ENCODE data around the gene ASMTL.
"Not testable (repeated sequence)": the region's sequence is repeated elsewhere in the genome, so short reads cannot be mapped to it uniquely, and the experiment has no call there.

Gene ASMTL

GRCh38 chrX:1387141-1387776 is 65.5 kb downstream of the ASMTL start:
- no peak for DNase-seq (ENCODE audit: low read depth)

- no peak for DNase-seq (ENCODE audit: low read depth)
Observed at GRCh38 chrX:1386338-1387127, 66.2 kb downstream of the ASMTL start.

DNA sequence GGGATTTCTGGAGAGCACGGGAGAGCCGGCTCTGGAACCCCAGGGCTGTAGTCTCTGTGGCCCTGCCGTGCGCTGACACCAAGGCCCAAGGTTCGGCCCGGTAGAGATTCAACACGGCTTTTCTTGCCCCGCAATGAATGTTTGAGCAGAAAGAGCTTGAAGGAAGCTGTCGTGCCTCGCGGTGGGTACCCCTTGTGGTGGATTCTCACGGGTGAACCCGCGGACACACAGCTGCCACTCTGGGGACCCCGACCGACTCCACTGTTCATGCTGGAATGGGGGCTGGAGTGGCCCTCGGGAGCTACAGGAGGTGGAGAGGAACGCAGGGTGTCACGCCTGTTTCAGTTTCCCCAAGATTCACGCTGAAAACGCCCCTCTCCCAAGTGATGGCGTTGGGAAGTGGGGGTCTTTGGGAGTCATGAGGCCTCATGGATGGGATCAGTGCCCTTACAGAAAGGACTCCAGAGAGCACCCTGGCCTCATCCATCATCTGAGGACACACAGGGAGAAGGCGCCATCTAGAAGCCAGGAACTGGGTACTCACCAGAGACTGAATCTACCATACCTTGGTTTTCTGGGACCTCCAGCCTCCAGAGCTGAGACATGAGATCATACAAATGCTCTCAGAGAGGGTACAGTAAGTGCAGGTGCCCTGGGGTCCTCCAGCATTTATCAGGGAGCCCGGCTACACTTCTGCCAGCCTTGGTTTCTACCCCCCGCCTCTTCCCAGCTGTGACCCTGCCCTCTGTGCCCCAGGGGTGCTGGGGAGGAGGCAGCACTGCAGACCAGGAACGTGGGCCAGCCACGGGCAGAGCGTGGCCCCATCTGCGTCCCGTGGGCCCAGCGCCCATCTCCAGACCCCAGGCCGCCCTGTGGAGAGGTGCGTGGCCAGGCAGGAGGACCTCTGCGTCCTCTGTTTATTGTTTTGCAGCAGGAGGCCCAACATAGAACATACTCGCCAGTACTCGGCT is 67.2 kb downstream of the ASMTL start:
- no peak for DNase-seq (ENCODE audit: low read depth)

DNA sequence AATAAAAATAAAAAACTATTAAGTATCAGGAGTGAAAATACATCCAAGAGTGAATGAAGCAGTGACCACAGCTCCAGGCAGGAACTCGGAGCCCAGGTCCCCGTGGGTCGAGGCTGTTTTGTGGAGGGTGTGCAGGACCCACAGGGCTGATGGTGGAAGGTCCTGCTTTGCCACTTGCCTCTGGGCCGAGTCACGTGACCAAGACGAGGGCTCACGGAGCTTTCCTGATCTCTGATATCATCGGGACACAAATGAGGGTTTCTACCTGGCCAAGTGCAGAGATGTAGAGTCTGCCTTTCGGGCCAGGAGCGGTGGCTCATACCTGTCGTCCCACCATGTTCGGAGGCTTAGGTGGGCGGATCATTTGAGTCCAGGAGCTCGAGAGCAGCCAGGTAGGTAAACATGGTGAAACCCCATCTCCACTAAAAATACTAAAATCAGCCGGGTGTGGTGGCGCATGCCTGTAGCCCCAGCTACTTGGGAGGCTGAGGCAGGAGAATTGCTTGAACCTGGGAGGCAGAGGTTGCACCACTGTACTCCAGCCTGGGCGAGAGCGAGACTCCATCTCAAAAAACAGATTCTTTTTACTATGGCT is 68.0 kb downstream of the ASMTL start:
- DNase-seq (ENCODE audit: low read depth), result no peak

DNA sequence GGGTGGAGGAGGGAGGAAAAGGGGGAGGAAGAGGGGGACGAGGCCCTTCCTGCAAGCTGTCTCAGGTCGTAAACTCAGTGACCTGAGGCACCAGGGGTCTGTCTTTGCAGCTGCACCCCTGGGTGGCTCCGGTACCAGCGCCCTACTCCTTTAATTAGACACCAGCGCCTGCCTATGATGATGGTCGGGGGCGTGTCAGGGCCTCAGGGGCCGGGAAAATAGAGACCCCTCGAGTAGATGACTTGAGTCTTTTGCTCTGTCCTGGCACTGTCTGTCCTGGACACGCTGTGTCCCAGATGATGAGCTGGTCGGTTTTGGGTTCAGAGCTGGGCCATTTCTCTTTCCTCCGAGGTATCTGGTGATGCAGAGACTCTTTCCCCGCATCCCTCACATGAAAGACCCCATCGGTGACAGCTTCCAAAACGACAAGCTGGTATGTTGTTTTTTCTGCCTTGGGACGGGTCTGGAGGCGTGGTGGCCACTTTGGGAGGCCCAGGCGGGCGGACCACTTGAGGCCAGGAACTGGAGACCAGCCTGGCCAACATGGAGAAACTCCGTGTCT is 72.0 kb downstream of the ASMTL start:
- no peak for DNase-seq (ENCODE audit: low read depth)

DNA sequence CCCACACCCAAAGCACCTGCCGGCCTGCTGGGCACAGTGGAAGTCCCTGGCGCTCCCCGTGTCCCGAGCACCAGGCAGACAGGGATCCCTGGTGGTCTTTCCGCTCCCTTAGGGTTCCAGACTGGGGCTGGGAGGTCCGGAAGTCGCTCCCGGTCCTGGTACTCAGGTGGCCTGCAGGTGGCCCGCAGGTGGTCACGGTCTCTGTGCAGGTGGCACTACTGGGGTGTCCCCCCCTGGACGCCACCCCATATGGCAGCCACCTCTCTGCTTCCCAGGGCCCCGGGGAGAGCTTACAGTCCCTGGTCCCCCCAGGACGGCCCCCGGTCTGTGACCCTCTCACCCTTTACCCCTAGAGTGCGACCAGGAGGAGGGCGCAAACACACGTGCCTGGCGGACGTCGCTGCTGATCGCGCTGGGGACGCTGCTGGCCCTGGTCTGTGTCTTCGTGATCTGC is 74.4 kb downstream of the ASMTL start:
- DNase-seq (ENCODE audit: low read depth), result no peak

DNA sequence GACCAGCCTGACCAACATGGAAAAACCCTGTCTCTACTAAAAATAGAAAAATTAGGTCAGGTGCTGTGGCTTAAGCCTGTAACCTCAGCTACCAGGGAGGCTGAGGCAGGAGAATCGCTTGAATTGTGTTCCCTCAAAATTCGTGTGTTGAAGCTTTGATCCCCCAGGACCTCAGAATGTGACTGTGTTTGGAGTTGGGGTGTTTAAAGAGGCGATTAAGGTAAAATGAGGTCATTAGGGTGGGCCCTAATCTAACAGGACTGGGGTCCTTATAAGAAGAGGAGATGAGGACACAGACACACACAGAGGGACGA is 84.4 kb downstream of the ASMTL start:
- no peak for DNase-seq (ENCODE audit: low read depth)

DNA sequence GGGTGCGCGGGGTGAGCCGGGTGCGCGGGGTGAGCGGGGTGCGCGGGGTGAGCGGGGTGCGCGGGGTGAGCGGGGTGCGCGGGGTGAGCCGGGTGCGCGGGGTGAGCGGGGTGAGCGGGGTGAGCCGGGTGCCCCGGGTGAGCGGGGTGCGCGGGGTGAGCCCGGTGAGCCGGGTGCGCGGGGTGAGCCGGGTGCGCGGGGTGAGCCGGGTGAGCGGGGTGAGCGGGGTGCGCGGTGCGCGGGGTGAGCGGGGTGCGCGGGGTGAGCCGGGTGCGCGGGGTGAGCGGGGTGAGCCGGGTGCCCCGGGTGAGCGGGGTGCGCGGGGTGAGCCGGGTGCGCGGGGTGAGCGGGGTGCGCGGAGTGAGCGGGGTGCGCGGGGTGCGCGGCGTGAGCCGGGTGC is 86.3 kb downstream of the ASMTL start:
- not testable (repeated sequence) for DNase-seq (ENCODE audit: low read depth)

DNA sequence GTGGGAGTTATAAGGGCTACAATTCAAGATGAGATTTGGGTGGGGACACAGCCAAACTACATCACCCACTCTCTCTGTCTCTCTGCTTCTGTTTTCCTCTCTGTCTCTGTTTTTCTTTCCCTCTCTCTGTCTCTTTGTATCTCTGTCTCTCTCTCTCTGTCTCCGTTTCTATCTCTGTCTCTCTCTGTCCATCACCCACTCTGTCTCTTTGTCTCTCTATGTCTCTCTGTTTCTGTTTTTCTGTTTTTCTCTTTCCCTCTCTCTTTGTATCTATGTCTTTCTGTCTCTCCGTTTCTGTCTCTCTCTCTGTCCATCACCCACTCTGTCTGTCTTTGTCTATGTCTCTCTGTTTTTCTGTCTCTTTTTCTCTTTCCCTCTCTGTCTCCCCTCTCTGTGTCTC is 90.8 kb downstream of the ASMTL start:
- no peak for DNase-seq (ENCODE audit: low read depth)

GRCh38 chrX:1361275-1361674 is 91.4 kb downstream of the ASMTL start:
- DNase-seq (ENCODE audit: low read depth), result no peak

GRCh38 chrX:1360171-1360570 is 92.5 kb downstream of the ASMTL start:
- DNase-seq (ENCODE audit: low read depth), result no peak

- DNase-seq (ENCODE audit: low read depth), result no peak
Observed at GRCh38 chrX:1359477-1359873, 93.2 kb downstream of the ASMTL start.

DNA sequence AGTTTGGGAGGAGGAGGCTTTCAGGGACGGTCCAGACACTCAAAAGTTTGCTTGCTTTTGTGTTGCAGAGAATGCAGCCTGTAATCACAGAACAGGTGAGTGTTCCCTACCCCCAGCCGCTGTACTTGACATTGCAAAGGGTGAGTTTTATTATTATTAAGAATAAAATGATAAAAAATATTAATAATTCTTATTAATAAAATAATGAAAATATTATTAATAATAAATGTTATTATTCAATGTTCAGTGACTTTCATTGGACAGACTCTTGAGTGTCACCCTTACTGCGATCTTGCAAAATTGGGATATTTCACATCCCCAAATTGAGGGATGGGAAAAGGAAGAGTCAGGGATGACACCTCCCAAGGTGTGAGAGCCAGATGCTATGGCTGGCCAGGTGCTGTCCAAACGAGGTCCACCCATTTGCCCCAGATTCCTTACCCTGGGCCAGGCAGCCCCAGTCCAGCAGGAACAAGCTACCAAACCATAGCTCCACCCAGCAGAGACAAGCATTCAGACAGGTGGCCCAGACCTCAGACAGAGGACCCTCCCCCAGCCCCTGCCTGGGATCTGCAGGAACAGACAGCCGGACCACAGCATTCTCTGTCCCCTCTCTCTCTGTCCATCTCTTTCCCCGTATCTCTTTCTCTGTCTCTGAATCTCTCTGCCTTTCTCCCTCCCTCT is 93.8 kb downstream of the ASMTL start:
- no peak for DNase-seq (ENCODE audit: low read depth)

GRCh38 chrX:1357993-1358392 is 94.7 kb downstream of the ASMTL start:
- no peak for DNase-seq (ENCODE audit: low read depth)

- DNase-seq (ENCODE audit: low read depth), result no peak
Observed at GRCh38 chrX:1355131-1356046, 97.3 kb downstream of the ASMTL start.

GRCh38 chrX:1354036-1355019 is 98.4 kb downstream of the ASMTL start:
- DNase-seq (ENCODE audit: low read depth), result no peak
